Body of pancreas (tissue), 4 donors: Measurements from ENCODE around the gene RUNX2. TPM values are rescaled to one million over a fixed set of nuclear protein-coding genes. Genes with fewer than 3 reads are reported as not detected.

Source experiments
- ATAC-seq: fragments of 150-250 bp; one replicate; pipeline ENCODE4 v1.9.1; 2016
- DNase-seq, 4 donors: peaks; one replicate each; pipeline ENCODE4 v3.0.0-alpha.2; 2019
- H3K27ac ChIP-seq, 4 donors: fragments of 200-600 bp; sonication (generic); 1 replicate in 3 of 4; 2 replicates in 1 of 4; pipeline versions ENCODE4 v1.5.1 to v1.6.1; 2016 to 2019; ENCODE audit warnings: mild to moderate bottlenecking in 1 of 4, mixed read lengths in 1 of 4, moderate library complexity in 1 of 4
- H3K27me3 ChIP-seq, 2 donors: fragments of 200-600 bp; sonication (generic); one replicate each; pipeline ENCODE4 v1.6.0; 2016; ENCODE audit warnings: mild to moderate bottlenecking in 1 of 2
- H3K36me3 ChIP-seq, 2 donors: fragments of 200-600 bp; sonication (generic); replicated peaks in 1 of 2; 2 replicates each; pipeline ENCODE4 v1.5.1; 2016; ENCODE audit warnings: low read depth in 2 of 2; ENCODE audit not compliant: insufficient read depth in 1 of 2
- H3K4me1 ChIP-seq: fragments of 200-600 bp; sonication (generic); one replicate; pipeline ENCODE4 v1.6.0; 2016
- H3K4me3 ChIP-seq, 2 donors: fragments of 200-600 bp; sonication (generic); 1 replicate in 1 of 2; 2 replicates in 1 of 2; pipeline ENCODE4 v1.5.1; 2016 to 2019
- H3K9me3 ChIP-seq, 3 donors: fragments of 200-600 bp; sonication (generic); 1 replicate in 2 of 3; 2 replicates in 1 of 3; pipeline ENCODE4 v1.5.1; 2016
- POLR2A ChIP-seq, 3 donors: fragments of 450-650 bp; IDR thresholded peaks; one replicate each; pipeline ENCODE4 v1.6.1; 2016; ENCODE audit warnings: antibody characterized with exemption in 3 of 3, mild to moderate bottlenecking in 2 of 3
- WGBS, 2 donors: methylation state at CpG; one replicate each; pipeline ENCODE4 v1.1.5; 2017; 5-methylcytosine and 5-hydroxymethylcytosine counted together
- intact Hi-C: fragments of 100-400 bp; cut with DNase I; formaldehyde crosslinking; loops from one replicate; pipeline ENCODE4 v1.15.1; 2023
- total RNA-seq, 2 donors: library from RNA; depleted of rRNA; stranded (reverse); fragments of >200 nt; gene quantifications; one replicate each; pipeline ENCODE4 v1.1.0, GENCODE V29; 2016
- TF ChIP-seq, protein P1 (sequence below), 7 experiments: fragments of 450-650 bp in 4 of 7; fragments of 200-600 bp in 3 of 7; sonication (generic) in 3 of 7; IDR thresholded peaks; one replicate each; pipeline ENCODE4 v1.5.1; 2016 to 2019; ENCODE audit warnings: antibody characterized with exemption in 7 of 7

The RUNX2 gene
- total RNA-seq, 2 donors from 2014 or later = 0.33 to 1.0 TPM

DNA sequence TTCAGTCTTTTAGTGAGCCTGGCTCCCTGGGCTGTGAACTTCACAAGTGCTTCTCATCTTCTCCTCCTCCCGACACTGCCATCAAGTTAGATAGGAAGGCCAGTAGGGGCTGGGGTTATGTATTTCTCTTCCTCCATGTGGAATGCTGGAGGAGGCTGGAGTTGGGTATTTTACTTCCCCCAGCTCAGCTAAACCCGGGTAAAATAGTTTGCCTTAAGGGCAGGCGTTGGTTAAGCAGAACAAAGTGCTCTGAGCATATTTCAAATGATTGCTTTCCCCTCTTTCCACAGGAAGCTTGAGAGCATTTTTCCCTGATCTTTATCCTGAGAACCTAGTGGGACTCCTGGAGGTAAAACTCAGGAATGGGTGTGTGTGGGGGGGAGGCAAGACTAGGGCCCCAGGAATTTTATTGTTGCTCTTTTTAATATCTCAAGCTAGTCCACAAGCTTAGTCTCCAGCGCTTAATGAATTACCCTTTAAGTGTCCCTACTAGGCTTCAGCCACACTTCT is 66.5 kb downstream of the RUNX2 start:
- H3K27ac ChIP-seq = no peak overlapping the region
- H3K36me3 ChIP-seq = no peaks in the 10 kb centered on the region
- no peaks in the 10 kb centered on the region for H3K27me3 ChIP-seq
- no peak for TF ChIP-seq POLR2A (IDR thresholded peaks at IDR 0.05)
- TF ChIP-seq, protein P1, sequence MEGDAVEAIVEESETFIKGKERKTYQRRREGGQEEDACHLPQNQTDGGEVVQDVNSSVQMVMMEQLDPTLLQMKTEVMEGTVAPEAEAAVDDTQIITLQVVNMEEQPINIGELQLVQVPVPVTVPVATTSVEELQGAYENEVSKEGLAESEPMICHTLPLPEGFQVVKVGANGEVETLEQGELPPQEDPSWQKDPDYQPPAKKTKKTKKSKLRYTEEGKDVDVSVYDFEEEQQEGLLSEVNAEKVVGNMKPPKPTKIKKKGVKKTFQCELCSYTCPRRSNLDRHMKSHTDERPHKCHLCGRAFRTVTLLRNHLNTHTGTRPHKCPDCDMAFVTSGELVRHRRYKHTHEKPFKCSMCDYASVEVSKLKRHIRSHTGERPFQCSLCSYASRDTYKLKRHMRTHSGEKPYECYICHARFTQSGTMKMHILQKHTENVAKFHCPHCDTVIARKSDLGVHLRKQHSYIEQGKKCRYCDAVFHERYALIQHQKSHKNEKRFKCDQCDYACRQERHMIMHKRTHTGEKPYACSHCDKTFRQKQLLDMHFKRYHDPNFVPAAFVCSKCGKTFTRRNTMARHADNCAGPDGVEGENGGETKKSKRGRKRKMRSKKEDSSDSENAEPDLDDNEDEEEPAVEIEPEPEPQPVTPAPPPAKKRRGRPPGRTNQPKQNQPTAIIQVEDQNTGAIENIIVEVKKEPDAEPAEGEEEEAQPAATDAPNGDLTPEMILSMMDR (IDR thresholded peaks at IDR 0.05) = no peak
- H3K4me1 ChIP-seq = no peaks in the 10 kb centered on the region
- intact Hi-C loops = no loop called here
- no peak for DNase-seq
- H3K9me3 ChIP-seq = no peaks in the 10 kb centered on the region
- no peak for ATAC-seq
- WGBS, 2 donors = 77 to 87% methylated on average over 4 of the region's 4 CpGs
- no peak overlapping the region for H3K4me3 ChIP-seq

DNA sequence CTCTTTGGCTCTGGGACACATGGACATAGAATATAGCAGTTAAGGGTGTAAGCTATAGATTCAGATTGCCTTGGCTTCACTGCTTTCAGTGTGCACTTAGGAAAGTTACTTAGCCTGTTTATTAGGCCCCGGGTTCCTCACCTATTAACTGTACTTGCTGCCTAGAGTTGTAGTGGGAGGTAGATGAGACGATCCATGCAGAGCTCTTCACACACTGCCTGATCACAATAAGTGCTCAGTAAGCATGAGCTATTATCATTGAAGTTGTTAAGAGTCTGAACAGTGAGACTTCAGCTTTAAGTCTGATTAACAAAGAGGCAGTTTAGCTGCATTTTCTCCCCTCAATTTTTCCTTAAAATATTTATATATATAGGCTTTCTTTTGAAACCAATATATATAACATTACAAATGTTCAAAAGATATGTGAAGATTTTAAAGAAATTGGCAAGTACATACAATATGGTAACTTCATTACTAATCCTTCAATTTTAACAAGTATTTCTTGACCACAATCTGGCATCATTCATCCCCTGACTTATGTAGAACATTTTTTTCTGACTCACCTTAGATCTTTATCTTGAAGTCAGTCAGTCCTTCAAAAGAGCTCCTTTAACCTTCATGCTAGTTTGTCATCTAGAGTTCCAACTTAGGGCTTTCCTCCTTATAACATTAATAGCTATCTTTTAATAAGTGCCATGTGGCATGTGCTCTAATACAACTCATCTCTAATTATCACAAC is 70.1 kb downstream of the RUNX2 start:
- Histone ChIP-seq H3K4me3 (no peak overlapping the region), H3K4me1 (no peaks in the 10 kb centered on the region), H3K36me3 (no peaks in the 10 kb centered on the region), H3K9me3 (no peaks in the 10 kb centered on the region), H3K27me3 (no peaks in the 10 kb centered on the region), H3K27ac (no peak overlapping the region)
- no peak for DNase-seq
- no peak for ATAC-seq
- TF ChIP-seq, protein P1 (IDR thresholded peaks at IDR 0.05) = no peak
- TF ChIP-seq POLR2A (IDR thresholded peaks at IDR 0.05) = no peak
- 53 to 58% methylated on average over 2 of the region's 2 CpGs for WGBS, 2 donors
- intact Hi-C loops = no loop called here

DNA sequence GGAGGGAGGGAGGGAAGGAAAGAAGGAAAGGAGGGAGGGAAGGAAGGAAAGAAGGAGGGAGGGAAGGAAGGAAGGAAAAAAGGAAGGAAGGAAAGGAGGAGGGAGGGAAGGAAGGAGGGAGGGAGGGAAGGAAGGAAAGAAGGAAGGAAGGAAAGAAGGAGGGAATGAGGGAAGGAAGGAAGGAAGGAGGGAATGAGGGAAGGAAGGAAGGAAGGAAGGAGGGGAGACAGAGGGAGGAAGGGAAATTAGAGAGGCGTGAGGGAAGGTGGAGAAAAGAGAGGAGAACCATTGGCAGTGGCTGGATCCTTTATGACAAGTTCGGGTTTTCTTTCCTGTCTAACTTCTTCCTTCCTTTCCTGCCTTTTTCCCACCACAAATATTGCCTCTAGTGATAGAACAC is 71.9 kb downstream of the RUNX2 start:
- Histone ChIP-seq H3K36me3 (no peaks in the 10 kb centered on the region), H3K9me3 (no peaks in the 10 kb centered on the region), H3K27me3 (no peaks in the 10 kb centered on the region), H3K27ac (no peak overlapping the region), H3K4me1 (no peaks in the 10 kb centered on the region), H3K4me3 (no peak overlapping the region)
- TF ChIP-seq, protein P1 (IDR thresholded peaks at IDR 0.05) = no peak
- no peak for TF ChIP-seq POLR2A (IDR thresholded peaks at IDR 0.05)
- 73 to 79% methylated on average over 2 of the region's 2 CpGs for WGBS, 2 donors
- intact Hi-C loops = no loop called here
- ATAC-seq (no peak), DNase-seq (no peak)

DNA sequence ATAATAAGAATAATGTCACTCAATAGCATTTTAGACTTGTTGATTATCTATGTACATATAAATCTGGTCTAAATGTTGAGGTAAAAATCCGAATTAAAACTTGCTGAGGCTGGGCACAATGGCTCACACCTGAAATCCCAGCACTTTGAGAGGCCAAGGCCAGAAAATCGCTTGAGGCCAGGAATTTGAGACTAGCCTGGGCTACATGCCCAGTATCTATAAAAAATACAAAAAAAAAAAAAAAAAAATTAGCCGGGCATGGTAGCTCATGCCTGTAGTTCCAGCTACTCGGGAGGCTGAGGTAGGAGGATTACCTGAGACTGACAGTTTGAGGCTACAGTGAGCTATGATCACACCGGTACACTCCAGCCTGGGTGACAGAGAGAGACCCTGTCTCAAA is 83.8 kb downstream of the RUNX2 start:
- Histone ChIP-seq H3K9me3 (no peaks in the 10 kb centered on the region), H3K4me3 (no peak overlapping the region), H3K4me1 (no peaks in the 10 kb centered on the region), H3K36me3 (no peaks in the 10 kb centered on the region), H3K27me3 (peaks cover 0 to 11% of the 10 kb centered on the region in 2 donors), H3K27ac (no peak overlapping the region)
- DNase-seq (no peak), ATAC-seq (no peak)
- TF ChIP-seq, protein P1 (IDR thresholded peaks at IDR 0.05) = no peak
- no peak for TF ChIP-seq POLR2A (IDR thresholded peaks at IDR 0.05)
- intact Hi-C loops = no loop called here
- 68 to 71% methylated on average over 5 of the region's 5 CpGs for WGBS, 2 donors

DNA sequence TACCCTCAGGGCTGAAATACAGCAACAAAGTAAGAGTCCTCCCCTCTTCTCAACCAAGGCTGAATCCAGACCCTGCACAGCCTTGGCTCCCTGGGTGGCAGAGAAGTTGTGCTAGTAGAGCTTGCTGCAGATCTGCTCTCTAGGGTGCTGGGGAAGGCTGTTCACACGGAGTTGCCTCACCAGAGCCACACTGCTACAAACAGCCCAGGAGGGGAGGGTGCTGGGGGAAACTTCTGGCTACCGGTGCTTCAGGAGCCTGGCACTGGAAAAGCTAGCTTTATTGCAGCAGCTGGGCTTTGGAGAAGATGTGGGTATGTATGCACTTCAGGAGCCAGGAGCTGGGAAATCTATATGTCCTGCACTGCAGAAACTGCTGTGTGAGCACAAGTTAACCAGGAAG is 87.2 kb downstream of the RUNX2 start:
- Histone ChIP-seq H3K27ac (no peak overlapping the region), H3K4me3 (no peak overlapping the region), H3K36me3 (no peaks in the 10 kb centered on the region), H3K27me3 (peaks cover 0 to 22% of the 10 kb centered on the region in 2 donors), H3K9me3 (no peaks in the 10 kb centered on the region), H3K4me1 (peaks cover 10% of the 10 kb centered on the region)
- ATAC-seq (no peak), DNase-seq (no peak)
- WGBS, 2 donors = 18 to 39% methylated on average over 2 of the region's 2 CpGs
- TF ChIP-seq, protein P1 (IDR thresholded peaks at IDR 0.05) = no peak
- no peak for TF ChIP-seq POLR2A (IDR thresholded peaks at IDR 0.05)
- intact Hi-C loops = no loop called here
